HG02840 (cell line): ENCODE measurements around the gene PDE1A.

Source experiments
- ATAC-seq: cut with Tn5 transposase; IDR thresholded peaks from one replicate; pipeline ENCODE4 v1.9.1; 2021; ENCODE audit warnings: mild to moderate bottlenecking, moderate library complexity, moderate number of reproducible peaks; ENCODE audit not compliant: unreplicated experiment, low FRiP score

Gene PDE1A

GRCh38 chr2:182148344-182148743 is 278.5 kb downstream of the PDE1A start:
- no peak for ATAC-seq

GRCh38 chr2:182144776-182145165 is 282.1 kb downstream of the PDE1A start:
- no peak for ATAC-seq

GRCh38 chr2:182144041-182144775 is 282.6 kb downstream of the PDE1A start:
- no peak for ATAC-seq

- no peak for ATAC-seq
Observed at GRCh38 chr2:182142062-182142461, 284.8 kb downstream of the PDE1A start.

- no peak for ATAC-seq
Observed at GRCh38 chr2:182134201-182134600, 292.6 kb downstream of the PDE1A start.

GRCh38 chr2:182133195-182133891 is 293.5 kb downstream of the PDE1A start:
- no peak for ATAC-seq

- ATAC-seq, result no peak
Observed at GRCh38 chr2:182132605-182133004, 294.2 kb downstream of the PDE1A start.

GRCh38 chr2:182128821-182129707 is 297.8 kb downstream of the PDE1A start:
- no peak for ATAC-seq

GRCh38 chr2:182117196-182117595 is 309.6 kb downstream of the PDE1A start:
- ATAC-seq, result no peak

GRCh38 chr2:182116774-182117173 is 310.1 kb downstream of the PDE1A start:
- ATAC-seq, result no peak

GRCh38 chr2:182115258-182115657 is 311.6 kb downstream of the PDE1A start:
- ATAC-seq, result no peak

GRCh38 chr2:182113334-182113733 is 313.5 kb downstream of the PDE1A start:
- ATAC-seq, result no peak

GRCh38 chr2:182110347-182110746 is 316.5 kb downstream of the PDE1A start:
- ATAC-seq, result no peak

- ATAC-seq, result no peak
Observed at GRCh38 chr2:182103526-182103925, 323.3 kb downstream of the PDE1A start.

- no peak for ATAC-seq
Observed at GRCh38 chr2:182101263-182101662, 325.6 kb downstream of the PDE1A start.

GRCh38 chr2:182098648-182099047 is 328.2 kb downstream of the PDE1A start:
- no peak for ATAC-seq

GRCh38 chr2:182097571-182098164 is 329.2 kb downstream of the PDE1A start:
- no peak for ATAC-seq

- no peak for ATAC-seq
Observed at GRCh38 chr2:182090486-182090885, 336.4 kb downstream of the PDE1A start.
